Measurements from ENCODE around the gene TMEM269. TPM values are rescaled to one million over a fixed set of nuclear protein-coding genes. Genes with fewer than 3 reads are reported as not detected.
"Not testable (repeated sequence)": the region's sequence is repeated elsewhere in the genome, so short reads cannot be mapped to it uniquely, and the experiment has no call there.

The TMEM269 gene
- total and polyA plus RNA-seq, 5 experiments from 2014 or later = 0.06 to 1.0 (median 0.49) TPM; not detected in 2

GRCh38 chr1:42788021-42788420, 3.2 kb downstream of the TMEM269 start:
- Mint-ChIP-seq H3K27me3 (peaks cover 0 to 2% (median 0%) of the 10 kb centered on the region in 5 donors), H3K9me3 (no peaks in the 10 kb centered on the region), H3K36me3 (no peaks in the 10 kb centered on the region), H3K4me3 (peak overlapping the region in 1 of 10 donors; percentile 10), H3K27ac (peak overlapping the region in 1 of 10 donors; percentile 53), H3K4me1 (peaks cover 16 to 29% (median 20%) of the 10 kb centered on the region in 4 donors)
- ATAC-seq (no peak), DNase-seq (no peak)
- POLR2A ChIA-PET = no interaction called here

GRCh38 chr1:42793824-42794223, 9.0 kb downstream of the TMEM269 start:
- Mint-ChIP-seq H3K4me3 (no peak overlapping the region), H3K4me1 (peaks cover 0 to 5% (median 2%) of the 10 kb centered on the region in 4 donors), H3K27ac (no peak overlapping the region), H3K9me3 (no peaks in the 10 kb centered on the region), H3K36me3 (no peaks in the 10 kb centered on the region), H3K27me3 (peaks cover 0 to 4% (median 1%) of the 10 kb centered on the region in 5 donors)
- DNase-seq = no peak
- ATAC-seq = no peak
- POLR2A ChIA-PET = no interaction called here

- Mint-ChIP-seq H3K4me1 (peaks cover 0 to 5% (median 2%) of the 10 kb centered on the region in 4 donors), H3K27me3 (peaks cover 0 to 4% (median under 1%) of the 10 kb centered on the region in 5 donors), H3K27ac (no peak overlapping the region), H3K4me3 (no peak overlapping the region), H3K36me3 (no peaks in the 10 kb centered on the region), H3K9me3 (no peaks in the 10 kb centered on the region)
- DNase-seq (no peak), ATAC-seq (no peak)
- POLR2A ChIA-PET = no interaction called here
Measured at GRCh38 chr1:42797414-42797813, 12.6 kb downstream of the TMEM269 start.

- peaks cover 0 to 5% (median 2%) of the 10 kb centered on the region in 4 donors for H3K4me1 Mint-ChIP-seq
- no peaks in the 10 kb centered on the region for H3K9me3 Mint-ChIP-seq
- peak overlapping the region in 1 of 10 donors; percentile 46 for H3K27ac Mint-ChIP-seq
- H3K36me3 Mint-ChIP-seq = no peaks in the 10 kb centered on the region
- no peak overlapping the region for H3K4me3 Mint-ChIP-seq
- POLR2A ChIA-PET = interaction anchor here (0.5 kb wide), 1 partner anchor 1805 kb away, joined by 7 read pairs; no protein-coding TSS in a partner anchor
- ATAC-seq (no peak), DNase-seq (no peak)
- peaks cover 0 to 4% (median 0%) of the 10 kb centered on the region in 5 donors for H3K27me3 Mint-ChIP-seq
Measured at GRCh38 chr1:42797979-42798378, 13.2 kb downstream of the TMEM269 start.

GRCh38 chr1:42801832-42802473, 17.2 kb downstream of the TMEM269 start:
- H3K27me3 Mint-ChIP-seq = no peaks in the 10 kb centered on the region
- H3K36me3 Mint-ChIP-seq = peaks cover 0 to 16% (median 14%) of the 10 kb centered on the region in 3 donors
- peaks cover 0 to 8% (median 2%) of the 10 kb centered on the region in 4 donors for H3K4me1 Mint-ChIP-seq
- H3K27ac Mint-ChIP-seq = no peak overlapping the region
- no peak overlapping the region for H3K4me3 Mint-ChIP-seq
- POLR2A ChIA-PET = no interaction called here
- ATAC-seq = no peak
- peaks cover 0 to 3% (median 0%) of the 10 kb centered on the region in 9 donors for H3K9me3 Mint-ChIP-seq
- no peak for DNase-seq

GRCh38 chr1:42806171-42806570, 21.4 kb downstream of the TMEM269 start:
- peaks cover 0 to 3% (median 0%) of the 10 kb centered on the region in 9 donors for H3K9me3 Mint-ChIP-seq
- peak overlapping the region in 2 of 10 donors; percentile 63 to 69 for H3K27ac Mint-ChIP-seq
- ATAC-seq = no peak
- POLR2A ChIA-PET = no interaction called here
- no peaks in the 10 kb centered on the region for H3K27me3 Mint-ChIP-seq
- DNase-seq = no peak
- no peak overlapping the region for H3K4me3 Mint-ChIP-seq
- H3K36me3 Mint-ChIP-seq = peaks cover 0 to 29% (median 14%) of the 10 kb centered on the region in 3 donors
- H3K4me1 Mint-ChIP-seq = peaks cover 6 to 13% (median 10%) of the 10 kb centered on the region in 4 donors

- H3K9me3 Mint-ChIP-seq = peaks cover 0 to 3% (median 0%) of the 10 kb centered on the region in 9 donors
- POLR2A ChIA-PET = interaction anchor here (2.5 kb wide), 1 partner anchor 10 kb away, joined by 7 read pairs; the partner anchor contains the start of genes ERMAP and SVBP
- H3K27me3 Mint-ChIP-seq = no peaks in the 10 kb centered on the region
- H3K27ac Mint-ChIP-seq = peak overlapping the region in 4 of 10 donors; percentile 43 to 80 (median 66)
- H3K36me3 Mint-ChIP-seq = peaks cover 0 to 31% (median 15%) of the 10 kb centered on the region in 3 donors
- H3K4me1 Mint-ChIP-seq = peaks cover 6 to 16% (median 12%) of the 10 kb centered on the region in 4 donors
- ATAC-seq = no peak
- no peak for DNase-seq
- H3K4me3 Mint-ChIP-seq = no peak overlapping the region
Measured at GRCh38 chr1:42806593-42806992, 21.8 kb downstream of the TMEM269 start.

GRCh38 chr1:42807056-42807668, 22.4 kb downstream of the TMEM269 start:
- ATAC-seq (no peak), DNase-seq (no peak)
- Mint-ChIP-seq H3K36me3 (peaks cover 0 to 34% (median 16%) of the 10 kb centered on the region in 3 donors), H3K4me1 (peaks cover 6 to 17% (median 14%) of the 10 kb centered on the region in 4 donors), H3K4me3 (no peak overlapping the region), H3K27me3 (no peaks in the 10 kb centered on the region), H3K9me3 (peaks cover 0 to 3% (median 0%) of the 10 kb centered on the region in 9 donors), H3K27ac (peak overlapping the region in 9 of 10 donors; percentile 15 to 80 (median 29))
- POLR2A ChIA-PET = interaction anchor here (1.9 to 2.5 kb wide), 2 partner anchors 9 to 41 kb away, joined by 6 to 7 read pairs; partner anchors contain the start of genes C1orf50, ERMAP, P3H1 and SVBP

- H3K4me3 Mint-ChIP-seq, H3K9me3 Mint-ChIP-seq, ATAC-seq, POLR2A ChIA-PET, H3K27ac Mint-ChIP-seq, H3K27me3 Mint-ChIP-seq, DNase-seq, H3K36me3 Mint-ChIP-seq: not testable (repeated sequence)
- peaks cover 18 to 31% (median 23%) of the 10 kb centered on the region in 4 donors for H3K4me1 Mint-ChIP-seq
Measured at GRCh38 chr1:42814815-42815214, 30.0 kb downstream of the TMEM269 start.

- DNase-seq (peak in 2 of 10 donors; percentile 2 to 3), ATAC-seq (peak; percentile 15 to 21)
- Mint-ChIP-seq H3K9me3 (no peaks in the 10 kb centered on the region), H3K27me3 (no peaks in the 10 kb centered on the region), H3K36me3 (peaks cover 0 to 5% (median 3%) of the 10 kb centered on the region in 3 donors), H3K27ac (peak overlapping the region; percentile 79 to 95 (median 88)), H3K4me1 (peaks cover 20 to 31% (median 24%) of the 10 kb centered on the region in 4 donors), H3K4me3 (peak overlapping the region; percentile 73 to 90 (median 86))
- POLR2A ChIA-PET = interaction anchor here (0.9 to 3.4 kb wide), 7 partner anchors 8 to 133 kb away, joined by 3 to 38 read pairs (median 5); partner anchors contain the start of genes C1orf50, P3H1, TMEM269 and ZNF691
Measured at GRCh38 chr1:42815941-42816584, 31.3 kb downstream of the TMEM269 start.

GRCh38 chr1:42816585-42817439, 32.0 kb downstream of the TMEM269 start, which contains the start of the genes ERMAP and SVBP:
Gene ERMAP (plus strand): TSS chr1:42817122. CDS start chr1:42830449, 13,327 bp downstream.
Gene SVBP (minus strand): TSS chr1:42817397. CDS start chr1:42816544, 853 bp downstream.
- POLR2A ChIA-PET = interaction anchor here (0.9 to 3.4 kb wide), 7 partner anchors 9 to 134 kb away, joined by 3 to 38 read pairs (median 5); partner anchors contain the start of genes C1orf50, P3H1, TMEM269 and ZNF691
- Mint-ChIP-seq H3K4me3 (peak within 1 kb of the TSS; percentile 73 to 90 (median 86)), H3K9me3 (no peaks in the 10 kb centered on the region), H3K36me3 (peaks cover 0 to under 1% (median 0%) of the 10 kb centered on the region in 3 donors), H3K27me3 (no peaks in the 10 kb centered on the region), H3K4me1 (peaks cover 20 to 25% (median 23%) of the 10 kb centered on the region in 4 donors), H3K27ac (peak within 1 kb of the TSS; percentile 79 to 95 (median 88))
- DNase-seq (peak; percentile 83 to 98 (median 93)), ATAC-seq (peak; percentile 84 to 87)

Measured in naive thymus-derived CD8-positive, alpha-beta T cell (primary cell).